Astrocyte of the hippocampus (primary cell): ENCODE results near the gene EML4.

ENCODE experiments used
- DNase-seq: peaks from one replicate; pipeline ENCODE4 v3.0.0; 2011; ENCODE audit warnings: low read depth, low spot score

Gene EML4

GRCh38 chr2:42196403-42197267, 27.5 kb downstream of the EML4 start:
- peak; percentile 55 for DNase-seq

DNA sequence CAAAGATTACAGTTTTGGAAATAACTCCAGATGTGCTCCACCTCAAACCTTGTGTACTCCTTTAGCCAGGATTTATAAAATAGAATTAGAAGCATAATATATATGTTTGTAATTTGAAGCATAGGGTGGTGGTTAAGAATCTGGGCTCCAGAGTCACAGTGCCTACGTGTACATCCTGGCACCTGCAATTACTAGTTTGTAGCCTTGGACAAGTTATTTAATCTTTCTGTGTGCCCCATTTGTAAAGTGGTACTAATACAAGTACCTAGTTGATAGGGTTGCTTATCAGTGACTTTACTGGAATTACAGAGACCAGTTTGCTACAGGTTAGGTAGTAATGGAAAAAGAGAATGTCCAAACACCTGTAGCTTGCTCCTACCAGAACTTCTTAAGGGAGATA, 28.6 kb downstream of the EML4 start:
- no peak for DNase-seq

DNA sequence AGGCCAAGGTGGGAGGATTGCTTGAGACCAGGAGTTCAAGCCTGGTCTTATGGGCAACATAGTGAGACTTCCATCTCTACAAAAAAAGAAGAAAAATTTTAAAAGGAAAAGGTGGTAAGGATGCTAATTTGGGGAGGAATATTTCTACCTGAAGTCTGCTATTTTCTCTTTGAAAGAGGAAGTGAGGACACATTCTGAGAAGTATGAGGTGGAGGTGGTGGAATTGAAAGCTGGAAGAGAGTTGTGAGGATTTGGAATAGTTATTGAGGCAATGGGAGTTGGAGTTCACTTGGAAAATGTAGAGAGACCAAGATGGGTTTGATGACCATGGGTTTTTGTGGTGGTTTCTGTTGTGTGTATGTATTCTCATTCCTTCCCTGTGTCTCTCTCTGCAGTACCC, 29.3 kb downstream of the EML4 start:
- DNase-seq: no peak

DNA sequence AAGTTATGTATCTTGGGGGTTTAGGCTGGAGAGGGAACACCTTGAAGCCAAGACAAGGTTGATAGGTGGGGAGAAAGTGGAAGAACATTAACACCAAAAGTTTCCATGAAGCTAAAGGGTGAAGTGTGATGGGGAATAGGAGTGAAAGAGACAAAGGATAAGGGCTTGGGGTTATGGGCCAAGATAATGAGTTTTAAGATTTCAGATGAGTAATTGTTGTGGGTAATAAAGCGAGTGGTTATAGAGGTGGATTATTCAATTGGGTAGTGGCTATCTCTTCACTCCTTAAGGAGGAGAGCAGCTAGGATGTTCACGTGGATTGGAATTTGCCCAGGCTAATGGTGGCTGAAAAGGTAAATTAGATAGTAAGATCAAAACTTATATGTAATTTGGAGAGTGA, 29.8 kb downstream of the EML4 start:
- DNase-seq: no peak

DNA sequence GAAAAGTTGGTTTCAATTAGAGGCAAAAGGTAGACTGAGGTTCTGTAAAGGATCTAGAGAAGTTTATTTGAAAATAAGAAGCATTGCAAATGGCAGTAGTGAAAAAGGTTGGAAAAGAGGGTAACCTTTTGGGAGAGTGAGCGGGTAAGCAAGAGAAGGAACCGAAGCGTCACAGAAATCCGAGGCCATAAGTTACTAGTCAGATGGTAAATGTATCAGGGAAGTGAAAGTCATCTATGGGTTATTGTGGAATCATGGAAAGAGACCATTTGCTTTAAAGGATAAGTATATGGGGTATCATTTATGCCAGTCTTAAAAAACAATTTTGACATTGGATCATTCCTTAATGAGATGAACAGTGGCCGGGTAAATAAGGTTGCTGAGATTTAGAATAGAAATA, 30.5 kb downstream of the EML4 start:
- DNase-seq: no peak

GRCh38 chr2:42200926-42201855, 32.0 kb downstream of the EML4 start:
- DNase-seq: no peak

DNA sequence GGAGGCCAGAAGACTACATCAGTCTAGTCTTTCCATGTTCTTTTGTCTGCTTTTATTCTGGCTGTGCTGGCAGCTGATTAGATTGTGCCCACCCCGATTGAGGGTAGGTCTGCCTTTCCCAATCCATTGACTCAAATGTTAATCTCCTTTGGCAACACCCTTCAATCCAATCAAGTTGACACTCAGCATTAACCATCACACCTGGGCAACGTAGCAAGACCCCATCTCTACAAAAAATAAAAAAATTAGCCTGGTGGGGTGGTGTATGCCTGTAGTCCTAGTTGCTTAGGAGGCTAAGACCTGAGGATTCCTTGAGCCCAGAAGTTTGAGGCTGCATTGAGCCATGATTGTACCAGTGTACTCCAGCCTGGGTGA, 33.5 kb downstream of the EML4 start:
- DNase-seq: no peak

DNA sequence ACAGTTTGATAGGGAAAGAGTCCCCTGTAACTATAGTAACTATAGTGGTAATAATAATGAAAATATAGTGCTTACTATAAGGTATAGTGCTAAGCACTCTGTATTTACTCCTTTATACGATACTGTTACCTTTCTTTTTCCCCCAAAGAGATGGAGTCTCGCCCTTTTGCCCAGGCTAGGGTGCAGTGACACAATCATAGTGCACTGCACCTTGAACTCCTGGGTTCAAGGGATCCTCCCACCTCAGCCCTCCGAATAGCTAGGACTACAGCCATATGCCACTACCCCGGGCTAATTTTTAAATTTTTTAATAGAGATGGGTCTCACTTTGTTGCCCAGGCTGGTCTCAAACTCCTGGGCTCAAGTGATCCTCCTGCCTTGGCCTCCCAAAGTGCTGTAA, 34.6 kb downstream of the EML4 start:
- no peak for DNase-seq

DNA sequence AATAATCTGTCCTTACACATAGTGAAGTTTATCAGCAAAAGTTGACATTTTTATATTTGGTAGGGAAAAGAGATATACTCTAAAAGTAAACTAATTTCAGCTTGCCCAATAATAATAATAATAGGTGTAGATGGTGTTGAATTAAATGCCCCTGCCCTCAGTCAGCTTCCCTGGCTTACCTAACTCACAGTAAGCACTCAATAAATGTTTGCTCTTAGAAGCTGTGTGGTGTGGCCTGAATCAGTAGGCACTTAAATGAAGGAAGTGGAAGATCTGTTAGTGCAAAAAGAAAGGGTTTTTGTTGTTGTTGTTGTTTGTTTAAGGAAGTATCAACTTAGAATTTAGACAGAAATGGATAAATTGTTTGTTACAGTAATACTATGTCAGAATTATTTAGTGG, 36.2 kb downstream of the EML4 start:
- DNase-seq: no peak

GRCh38 chr2:42207826-42208225, 38.7 kb downstream of the EML4 start:
- DNase-seq: no peak

DNA sequence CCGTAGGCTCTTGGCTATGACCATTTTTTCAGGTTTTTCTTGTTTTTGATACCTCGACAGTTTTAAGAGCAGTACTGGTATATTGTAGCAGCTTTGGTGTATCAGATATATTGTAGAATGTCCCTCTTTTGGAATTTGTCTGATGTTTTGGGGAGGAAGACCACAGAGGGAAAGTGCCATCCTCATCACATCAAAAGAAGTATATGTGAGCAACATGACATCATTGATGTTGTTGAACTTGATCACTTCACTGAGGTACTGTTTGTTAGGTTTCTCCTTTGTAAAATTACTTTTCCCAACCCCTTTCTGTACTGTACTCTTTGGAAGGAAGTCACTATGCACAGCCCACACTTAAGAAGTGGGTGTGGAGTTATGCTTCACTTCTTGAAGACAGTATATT, 41.0 kb downstream of the EML4 start:
- DNase-seq: no peak

GRCh38 chr2:42211291-42211690, 42.1 kb downstream of the EML4 start:
- no peak for DNase-seq

- no peak for DNase-seq
Measured at GRCh38 chr2:42214669-42215068, 45.5 kb downstream of the EML4 start.

DNA sequence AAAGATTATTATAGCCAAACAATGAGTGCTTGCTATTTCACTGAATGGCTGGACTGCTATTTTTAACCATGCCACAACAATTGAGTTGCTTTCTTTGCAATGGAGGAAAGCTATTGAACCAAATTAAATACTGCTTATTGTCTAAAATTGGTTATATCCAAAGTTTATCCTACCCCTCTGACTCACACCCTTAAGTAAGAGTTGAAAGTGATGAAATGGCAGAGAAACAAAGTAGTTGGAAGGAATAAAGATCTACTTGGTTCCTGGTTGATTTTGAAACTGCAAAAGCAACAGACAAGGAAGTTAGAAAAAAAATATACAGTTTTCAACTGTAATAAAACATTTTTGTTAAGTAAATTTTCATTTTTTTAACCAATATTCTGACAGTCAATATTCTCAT, 47.5 kb downstream of the EML4 start:
- DNase-seq: no peak

- no peak for DNase-seq
Measured at GRCh38 chr2:42217307-42217706, 48.2 kb downstream of the EML4 start.

DNA sequence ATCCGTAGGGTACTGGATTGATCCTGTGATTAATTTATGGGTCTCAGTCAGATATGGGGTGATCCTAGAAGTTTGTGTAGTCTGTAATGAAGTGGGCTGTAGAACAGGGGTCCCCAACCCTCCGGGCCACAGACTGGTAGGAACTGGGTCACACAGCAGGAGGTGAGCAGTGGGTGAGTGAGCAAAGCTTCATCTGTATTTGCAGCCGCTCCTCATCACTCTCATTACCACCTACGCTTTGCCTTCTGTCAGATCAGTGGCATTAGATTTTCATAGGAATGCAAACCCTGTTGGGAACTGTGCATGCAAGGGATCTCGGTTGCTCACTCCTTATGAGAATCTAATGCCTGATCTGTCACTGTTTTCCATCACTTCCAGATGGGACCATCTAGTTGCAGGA, 48.8 kb downstream of the EML4 start:
- no peak for DNase-seq

DNA sequence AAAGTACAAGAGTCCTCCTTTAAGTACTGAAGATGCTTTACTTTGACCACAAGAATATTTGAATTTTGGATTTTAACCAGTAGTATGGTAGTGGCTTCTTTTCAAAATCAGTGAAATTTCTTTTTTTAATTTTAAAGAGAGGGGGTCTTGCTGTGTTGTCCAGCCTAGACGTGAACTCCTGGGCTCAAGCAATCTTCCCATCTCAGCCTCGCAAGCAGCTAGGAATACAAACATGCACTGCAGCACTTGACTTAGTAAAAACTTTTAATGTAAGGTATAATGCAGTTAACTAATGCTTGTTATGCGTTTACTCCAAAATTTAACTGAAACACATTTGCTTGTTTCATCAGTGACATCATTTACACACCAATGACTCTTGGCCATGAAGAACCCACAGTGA, 49.6 kb downstream of the EML4 start:
- DNase-seq: no peak

GRCh38 chr2:42219160-42219559, 50.0 kb downstream of the EML4 start:
- DNase-seq: no peak

DNA sequence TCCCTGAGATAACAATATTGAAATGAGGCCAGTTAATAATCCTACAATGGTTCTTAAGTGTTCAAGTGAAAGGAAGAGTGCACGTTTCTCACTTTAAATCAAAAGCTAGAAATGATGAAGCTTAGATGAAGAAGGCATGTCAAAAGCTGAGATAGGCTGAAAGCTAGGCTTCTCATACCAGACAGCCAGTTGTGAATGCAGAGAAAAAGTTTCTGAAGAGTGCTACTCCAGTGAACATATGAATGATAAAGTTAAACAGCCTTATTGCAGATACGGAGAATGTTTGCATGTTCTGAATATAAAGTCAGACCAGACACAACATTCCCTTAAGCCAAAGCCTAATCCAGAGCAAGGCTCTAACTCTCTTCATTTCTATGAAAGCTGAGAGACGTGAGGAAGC, 51.4 kb downstream of the EML4 start:
- DNase-seq: no peak

DNA sequence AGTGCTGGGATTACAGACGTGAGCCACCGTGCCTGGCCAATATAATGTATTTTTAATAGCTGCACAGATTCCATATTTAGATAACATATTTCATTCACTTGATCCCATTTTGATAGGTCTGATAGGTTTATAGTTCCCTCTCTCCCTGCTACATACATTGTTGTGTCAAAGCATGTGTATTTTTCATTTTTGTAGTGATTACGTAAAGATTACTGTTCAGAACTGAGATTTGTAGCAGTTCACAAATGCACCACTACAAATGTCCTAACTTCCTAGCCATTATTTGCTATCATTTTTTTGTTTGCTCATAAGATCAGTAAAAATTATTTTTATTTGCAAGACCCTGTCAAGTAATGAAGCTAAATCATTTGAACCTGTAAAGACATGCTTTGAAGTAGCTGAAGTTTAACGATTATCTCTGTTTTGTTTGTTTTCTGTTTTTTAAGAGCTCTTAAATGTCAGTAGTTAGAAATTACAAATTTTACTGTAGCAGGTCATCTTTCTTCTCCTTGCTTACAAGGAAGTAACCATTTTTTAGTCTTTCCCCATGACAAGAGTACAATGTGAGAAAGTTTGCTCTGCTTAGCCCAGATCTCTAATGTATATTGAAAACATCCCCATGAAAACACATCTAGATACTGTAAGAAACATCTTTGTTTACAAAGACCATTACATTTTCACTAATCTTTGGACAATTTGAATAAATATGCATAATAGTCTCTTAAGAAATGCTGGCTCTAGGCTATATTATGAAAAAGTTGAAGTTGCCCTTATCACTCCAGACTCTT, 54.1 kb downstream of the EML4 start:
- DNase-seq: no peak

GRCh38 chr2:42223855-42224268, 54.7 kb downstream of the EML4 start:
- DNase-seq: no peak
